Measurements from ENCODE around the gene GPC6.

GRCh38 chr13:94301487-94301886, 1074.9 kb downstream of the GPC6 start:
- TF ChIP-seq CTCF (IDR thresholded peaks at IDR 0.05) (no peak), POLR2A (IDR thresholded peaks at IDR 0.05) (no peak)

Data from uterus (tissue), 2 donors.